Measurements from ENCODE around the gene PRPF8. TPM values are rescaled to one million over a fixed set of nuclear protein-coding genes. Genes with fewer than 3 reads are reported as not detected.

Gene PRPF8
- polyA plus RNA-seq, 12 donors: 129 to 215 (median 179) TPM; not detected in 1

DNA sequence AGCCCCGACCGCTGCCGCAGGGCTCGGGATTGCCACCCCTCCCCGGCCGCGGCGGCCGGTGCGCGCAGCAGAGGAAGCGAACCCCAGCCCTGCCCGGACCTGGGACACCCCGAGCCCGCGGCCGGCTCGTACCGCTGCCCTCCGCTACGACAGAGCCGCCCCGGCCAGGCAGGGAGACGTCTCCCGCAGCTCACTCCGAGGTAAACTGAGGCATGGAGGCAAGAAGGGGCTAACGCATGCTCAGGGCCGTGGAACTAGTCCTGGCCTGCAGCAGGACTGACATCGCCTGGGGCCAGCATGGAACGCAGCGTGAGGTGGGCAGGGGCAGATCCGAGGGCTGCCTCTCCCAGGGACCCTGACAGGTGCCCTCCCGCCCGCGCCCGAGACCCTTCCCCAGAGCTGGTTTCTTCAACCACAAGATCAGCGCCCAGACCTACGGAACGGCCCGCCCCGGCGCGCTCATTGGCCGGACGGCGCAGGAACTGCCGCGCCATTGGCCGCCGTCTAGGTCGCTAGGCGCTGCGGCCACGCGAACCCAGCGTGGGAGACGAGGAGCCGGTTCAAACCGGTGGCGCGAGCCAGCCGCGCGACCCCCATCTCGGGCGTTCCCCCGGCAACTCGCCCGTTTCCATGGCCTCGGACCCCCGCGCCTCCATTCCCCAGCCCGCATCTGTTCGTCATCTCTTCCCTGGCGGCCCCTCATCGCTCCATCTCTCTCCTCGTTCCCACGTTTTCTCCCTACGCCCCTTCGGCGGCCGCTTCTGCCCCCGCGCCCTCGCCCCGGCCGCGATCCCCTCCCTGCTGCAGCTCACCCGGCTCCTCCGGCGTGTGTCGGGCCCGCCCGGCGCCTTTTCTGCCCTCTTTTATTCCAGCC is 56.4 kb downstream of the PRPF8 start, which contains the start of gene SLC43A2:
Gene SLC43A2 (minus strand): TSS at position 853 of the 874 bp plus-strand sequence. CDS start 960 bp downstream, outside the sequence.
- DNase-seq: peak; percentile 81

DNA sequence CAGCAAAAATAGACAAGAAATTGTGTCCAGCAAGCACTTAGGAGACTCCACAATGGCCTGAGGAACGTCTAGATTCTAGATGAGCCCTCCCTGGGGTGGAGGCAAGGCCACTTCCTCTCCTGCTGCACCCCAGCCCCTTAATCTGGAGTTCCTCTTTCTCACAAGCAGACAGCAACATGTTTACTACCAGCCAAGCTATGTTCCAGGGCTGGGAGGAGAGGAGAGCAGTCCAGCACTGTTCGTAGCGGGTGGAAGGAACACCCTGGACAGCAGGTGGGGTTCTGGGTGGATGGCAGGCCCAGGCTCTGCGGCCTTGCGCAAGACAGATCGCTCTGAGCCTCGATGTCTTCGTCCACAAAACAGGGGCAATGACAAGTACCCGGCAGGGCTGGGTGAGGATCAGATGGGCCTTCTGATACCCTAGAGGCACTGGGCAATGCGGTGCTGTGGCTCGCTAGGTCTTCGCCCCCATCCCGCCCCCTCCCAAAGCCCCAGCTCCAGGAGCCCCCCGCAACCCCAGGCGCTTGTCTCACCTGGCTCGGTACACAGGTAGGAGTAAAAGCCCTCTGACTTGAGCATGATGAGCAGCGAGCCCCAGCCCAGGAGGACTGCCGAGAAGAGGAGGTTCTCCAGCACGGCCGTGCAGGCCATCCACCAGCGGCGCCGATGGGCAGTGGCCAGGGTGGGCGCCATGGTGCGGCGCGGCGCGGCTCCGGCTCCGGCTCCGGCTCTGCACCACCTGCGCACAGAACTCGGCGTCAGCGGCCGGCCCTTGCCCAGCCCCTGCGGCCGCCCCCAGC is 57.3 kb downstream of the PRPF8 start:
- no peak for DNase-seq

GRCh38 chr17:1626333-1626732 is 58.3 kb downstream of the PRPF8 start:
- no peak for DNase-seq

- DNase-seq: no peak
Observed at GRCh38 chr17:1625581-1625980, 59.1 kb downstream of the PRPF8 start.

DNA sequence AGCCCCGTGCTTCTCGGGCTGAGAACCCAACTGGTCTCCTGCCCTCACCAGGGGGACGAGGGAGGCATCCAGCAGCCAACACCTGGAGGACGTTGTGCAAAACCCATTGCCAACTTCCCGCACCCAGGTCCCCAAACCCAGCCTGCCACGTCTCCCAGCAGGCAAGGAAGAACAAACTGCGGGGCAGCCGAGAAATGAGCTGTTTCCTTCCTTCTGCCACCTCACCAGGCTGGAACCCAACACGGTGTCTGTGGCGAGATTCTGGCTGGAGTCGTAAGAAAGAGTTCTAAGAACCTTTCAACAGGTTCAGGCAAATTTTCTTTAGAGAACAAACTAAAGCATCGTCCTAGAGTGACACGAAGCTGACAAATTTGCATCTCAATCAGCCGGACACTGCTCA is 59.6 kb downstream of the PRPF8 start:
- DNase-seq: no peak

GRCh38 chr17:1624650-1625049 is 60.0 kb downstream of the PRPF8 start:
- DNase-seq: no peak

GRCh38 chr17:1623057-1623630 is 61.5 kb downstream of the PRPF8 start:
- no peak for DNase-seq

GRCh38 chr17:1621273-1621954 is 63.3 kb downstream of the PRPF8 start:
- no peak for DNase-seq

GRCh38 chr17:1620486-1620885 is 64.2 kb downstream of the PRPF8 start:
- DNase-seq: no peak

GRCh38 chr17:1617620-1618174 is 67.0 kb downstream of the PRPF8 start:
- DNase-seq: no peak

- DNase-seq: no peak
Observed at GRCh38 chr17:1616101-1616500, 68.6 kb downstream of the PRPF8 start.

GRCh38 chr17:1612400-1612799 is 72.3 kb downstream of the PRPF8 start:
- DNase-seq: no peak

- DNase-seq: no peak
Observed at GRCh38 chr17:1611715-1612114, 73.0 kb downstream of the PRPF8 start.

GRCh38 chr17:1608676-1609075 is 76.0 kb downstream of the PRPF8 start:
- no peak for DNase-seq

- no peak for DNase-seq
Observed at GRCh38 chr17:1607971-1608320, 76.7 kb downstream of the PRPF8 start.

GRCh38 chr17:1606352-1606985 is 78.2 kb downstream of the PRPF8 start:
- no peak for DNase-seq

GRCh38 chr17:1605681-1606351 is 78.9 kb downstream of the PRPF8 start:
- no peak for DNase-seq

- DNase-seq: no peak
Observed at GRCh38 chr17:1604831-1605528, 79.7 kb downstream of the PRPF8 start.

GRCh38 chr17:1601571-1601970 is 83.1 kb downstream of the PRPF8 start:
- DNase-seq: no peak

Measured in muscle of arm (tissue), 12 donors.